ENCODE data around the gene BLACAT1. TPM values are rescaled to one million over a fixed set of nuclear protein-coding genes. Genes with fewer than 3 reads are reported as not detected.

The BLACAT1 gene
- total and polyA plus RNA-seq, 2 of the 13 experiments (the other 11 are each of a cell fraction or from before 2014, with no cell fraction given), result 1.2 to 2.8 TPM

- Histone ChIP-seq H3K27ac (ENCODE audit: extremely low read length, insufficient read depth, low read length) (no peak overlapping the region), H3K36me3 (replicated peaks in 1 of 2; ENCODE audit: control insufficient read depth in 1 of 2, insufficient read depth in 2 of 2, low read length in 2 of 2) (no peaks in the 10 kb centered on the region), H3K79me2 (ENCODE audit: insufficient read depth, low read length) (no peaks in the 10 kb centered on the region), H4K20me1 (ENCODE audit: insufficient read depth, low read length) (no peaks in the 10 kb centered on the region), H3K9ac (ENCODE audit: insufficient read depth, low read depth, low read length) (no peak overlapping the region), H3K4me3 (replicated peaks in 1 of 3; ENCODE audit: insufficient read depth in 1 of 3, low read depth in 2 of 3, low read length in 3 of 3) (no peak overlapping the region), H3K4me2 (ENCODE audit: low read depth, low read length) (no peak overlapping the region), H2AFZ (ENCODE audit: low read length) (no peak overlapping the region), H3K9me3 (ENCODE audit: low read length) (no peaks in the 10 kb centered on the region), H3K4me1 (ENCODE audit: insufficient read depth, low read length) (peaks cover 92% of the 10 kb centered on the region), H3K27me3 (ENCODE audit: control insufficient read depth in 1 of 2, insufficient read depth in 2 of 2, low read length in 2 of 2) (no peaks in the 10 kb centered on the region; a peak in 2 of 5 replicates)
- ChIA-PET CTCF (ENCODE audit: low intra/inter-chr PET ratio, low total read pairs) (no interaction called here), POLR2A (no interaction called here)
- WGBS (ENCODE audit: low lambda C conversion rate), result 73% methylated on average over 4 of the region's 7 CpGs
- ATAC-seq (no peak), FAIRE-seq (no peak), DNase-seq (ENCODE audit: low spot score) (no peak)
- intact Hi-C loops (cut with micrococcal nuclease; ENCODE audit: unreplicated experiment) (no loop called here), in situ Hi-C loops (cut with HindIII; ENCODE audit: extremely low pct_ligation_motif_present, low pct_unique_long_range_greater_than_20kb) (no loop called here)
- no TSS peak for BruUV-seq (replicated peaks)
- no peak for TF ChIP-seq ZBTB46 (CRISPR knock-in tag; IDR thresholded peaks at IDR 0.05; ENCODE audit: borderline replicate concordance)
- TF ChIP-seq ZNF543 (CRISPR knock-in tag; IDR thresholded peaks at IDR 0.05), result no peak
- no peak for TF ChIP-seq PHF5A (CRISPR knock-in tag; IDR thresholded peaks at IDR 0.05; ENCODE audit: low read depth, unreplicated experiment)
- no peak for TF ChIP-seq ELK4 (CRISPR knock-in tag; IDR thresholded peaks at IDR 0.05; ENCODE audit: borderline replicate concordance)
- no peak for TF ChIP-seq NBN (conservative IDR thresholded peaks at IDR 0.05)
- TF ChIP-seq ZFP36 (IDR thresholded peaks at IDR 0.05; ENCODE audit: borderline replicate concordance, low read depth, low read length, partially characterized antibody), result no peak
- no peak for TF ChIP-seq ZNF256 (CRISPR knock-in tag; conservative IDR thresholded peaks at IDR 0.05)
- no peak for TF ChIP-seq ZNF281 (CRISPR knock-in tag; IDR thresholded peaks at IDR 0.05; ENCODE audit: borderline replicate concordance)
- no peak for TF ChIP-seq ZNF180 (CRISPR knock-in tag; IDR thresholded peaks at IDR 0.05; ENCODE audit: borderline replicate concordance, low read depth)
- no peak for TF ChIP-seq ZNF761 (CRISPR knock-in tag; conservative IDR thresholded peaks at IDR 0.05)
These were observed 41.5 kb upstream of the BLACAT1 start for GRCh38 chr1:205497351-205497750.

Data from HepG2 (cell line).